K562 (cell line): ENCODE results near the gene APIP. TPM values are rescaled to one million over a fixed set of nuclear protein-coding genes. Genes with fewer than 3 reads are reported as not detected.
A peak's percentile ranks its signal among the peaks of the same experiment; 100 is the strongest.

Experiments used
- ATAC-seq: fragments of 200-7000 bp; cut with Tn5 transposase; 3 replicates; pipeline ENCODE4 v1.9.1; 2020; ENCODE audit warnings: moderate library complexity
- BruUV-seq: library from RNA; stranded (reverse); fragments of 400-500 nt; replicated peaks from 2 replicates; lab custom pipeline; 2021; lab: Mats Ljungman, UMichigan
- CTCF ChIA-PET: fragments of 300-600 bp; formaldehyde crosslinking; extraction: SDS; loops from one replicate; lab custom pipeline; 2021; ENCODE audit warnings: low intra/inter-chr PET ratio; lab: Yijun Ruan, JAX
- POLR2A ChIA-PET: fragments of 300-600, 350-650 bp; sonication (Branson Sonifier 250); formaldehyde crosslinking; extraction: SDS; loops from one replicate; lab custom pipeline; 2021; ENCODE audit warnings: antibody characterized with exemption, inconsistent platforms; lab: Yijun Ruan, JAX
- DNase-seq, 4 experiments: peaks; one replicate each; pipeline versions ENCODE4 v3.0.0 to v3.0.0-alpha.2; 2011 to 2018; ENCODE audit warnings: low spot score in 3 of 4, mixed read lengths in 3 of 4; ENCODE audit errors: extremely low read depth in 1 of 4
- FAIRE-seq: peaks from 2 replicates; lab custom pipeline; 2011; peaks lifted over from hg19 to GRCh38; lab: Jason Lieb, UNC
- H2AFZ ChIP-seq: 2 replicates; pipeline ENCODE4 v1.6.0; 2011; ENCODE audit warnings: low read depth, low read length, control low read depth, inconsistent platforms
- H3K27ac ChIP-seq: fragments of 200-600 bp; 3 replicates; pipeline ENCODE4 v1.8.0; 2011; ENCODE audit warnings: low read depth, mild to moderate bottlenecking, control low read depth, inconsistent platforms, low read length, moderate library complexity, mixed read lengths; ENCODE audit errors: extremely low read depth
- H3K27me3 ChIP-seq, 2 experiments: fragments of 300-600 bp in 1 of 2; 2 replicates in 1 of 2; 3 replicates in 1 of 2; pipeline versions ENCODE4 v1.6.0 to v1.8.0; 2011; ENCODE audit warnings: inconsistent platforms in 2 of 2, low read length in 2 of 2, mild to moderate bottlenecking in 1 of 2, mixed read lengths in 1 of 2, moderate library complexity in 1 of 2; ENCODE audit not compliant: control insufficient read depth in 2 of 2, insufficient read depth in 2 of 2
- H3K36me3 ChIP-seq: fragments of 300-600 bp; 3 replicates; pipeline ENCODE4 v1.8.0; 2011; ENCODE audit warnings: mild to moderate bottlenecking, low read length, inconsistent platforms; ENCODE audit not compliant: control insufficient read depth, insufficient read depth
- H3K4me1 ChIP-seq, 2 experiments: fragments of 200-600 bp in 1 of 2; replicated peaks in 1 of 2; 2 replicates in 1 of 2; 3 replicates in 1 of 2; pipeline versions ENCODE4 v1.5.1 to v1.8.0; 2011; ENCODE audit warnings: inconsistent platforms in 2 of 2, low read length in 2 of 2, mild to moderate bottlenecking in 1 of 2, mixed read lengths in 1 of 2, moderate library complexity in 1 of 2; ENCODE audit not compliant: control insufficient read depth in 2 of 2, insufficient read depth in 2 of 2
- H3K4me2 ChIP-seq: 2 replicates; pipeline ENCODE4 v1.6.1; 2011; ENCODE audit warnings: low read length, control low read depth, inconsistent platforms, mixed read lengths; ENCODE audit not compliant: insufficient read depth
- H3K4me3 ChIP-seq: fragments of 200-600 bp; sonication (generic), shearing (Covaris generic); 2 replicates; pipeline ENCODE4 v1.5.1; 2016; ENCODE audit warnings: control low read depth, inconsistent platforms
- H3K79me2 ChIP-seq: fragments of 200-600 bp; 3 replicates; pipeline ENCODE4 v1.8.0; 2011; ENCODE audit warnings: low read length, inconsistent platforms; ENCODE audit not compliant: control insufficient read depth, insufficient read depth
- H3K9ac ChIP-seq, 2 experiments: 2 replicates each; pipeline versions ENCODE4 v1.6.0 to v1.6.1; 2011; ENCODE audit warnings: low read depth in 2 of 2, low read length in 2 of 2, control low read depth in 1 of 2, inconsistent platforms in 1 of 2, mild to moderate bottlenecking in 1 of 2, mixed read lengths in 1 of 2; ENCODE audit not compliant: insufficient read depth in 1 of 2
- H3K9me1 ChIP-seq: one replicate; pipeline ENCODE4 v1.6.0; 2011; ENCODE audit warnings: inconsistent platforms, mild to moderate bottlenecking, low read length, moderate library complexity; ENCODE audit not compliant: control insufficient read depth, insufficient read depth
- H3K9me3 ChIP-seq: replicated peaks from 2 replicates; pipeline ENCODE4 v1.5.1; 2011; ENCODE audit warnings: low read depth, low read length, inconsistent platforms; ENCODE audit not compliant: control insufficient read depth, insufficient read depth
- H4K20me1 ChIP-seq: replicated peaks from 2 replicates; pipeline ENCODE4 v1.6.1; 2011; ENCODE audit warnings: low read length, inconsistent platforms, mixed read lengths; ENCODE audit not compliant: control insufficient read depth, insufficient read depth
- CBFA2T3 ChIP-seq: fragments of 450-650 bp; IDR thresholded peaks from 2 replicates; pipeline ENCODE4 v1.6.1; 2017
- HDAC8 ChIP-seq: fragments of 450-650 bp; IDR thresholded peaks from 2 replicates; pipeline ENCODE4 v1.6.1; 2016; ENCODE audit warnings: mild to moderate bottlenecking, missing genetic modification characterization, moderate library complexity, missing compliant biosample characterization
- HEY1 ChIP-seq: fragments of 250-450 bp; sonication (Bioruptor Pico); IDR thresholded peaks from 2 replicates; pipeline ENCODE4 v1.5.0; 2020; ENCODE audit warnings: mild to moderate bottlenecking, moderate library complexity, borderline replicate concordance
- NCOA2 ChIP-seq, 2 experiments: fragments of 450-650 bp; IDR thresholded peaks; 2 replicates each; pipeline ENCODE4 v1.6.1; 2018; ENCODE audit warnings: mild to moderate bottlenecking in 2 of 2, moderate library complexity in 1 of 2; ENCODE audit not compliant: partially characterized antibody in 2 of 2
- PHF21A ChIP-seq: fragments of 450-650 bp; IDR thresholded peaks from 2 replicates; pipeline ENCODE4 v1.6.1; 2017; ENCODE audit warnings: low read depth, borderline replicate concordance
- TCF3 ChIP-seq: sonication (generic); formaldehyde crosslinking; IDR thresholded peaks from 2 replicates; pipeline ENCODE4 v1.4.0; 2020; ENCODE audit warnings: mild to moderate bottlenecking, missing genetic modification reagents
- ZNF263 ChIP-seq: sonication (generic); formaldehyde crosslinking; IDR thresholded peaks from 2 replicates; pipeline ENCODE4 v1.8.0; 2022; ENCODE audit warnings: mild to moderate bottlenecking, missing genetic modification reagents, borderline replicate concordance
- ZNF780A ChIP-seq: fragments of 250-450 bp; sonication (Bioruptor Pico); IDR thresholded peaks from 2 replicates; pipeline ENCODE4 v1.5.0; 2021; ENCODE audit warnings: mild to moderate bottlenecking
- WGBS: fragments of 100-300 bp; shearing (Covaris generic); methylation state at CpG from one replicate; pipeline ENCODE4 v1.1.6; 2016; ENCODE audit warnings: low coverage, mixed read lengths; ENCODE audit not compliant: insufficient coverage; ENCODE audit errors: missing lambda C conversion rate; 5-methylcytosine and 5-hydroxymethylcytosine counted together
- in situ Hi-C: fragments of 300-500 bp; cut with MboI; formaldehyde crosslinking; loops from 4 replicates; pipeline ENCODE4 v1.15.0; 2018; ENCODE audit warnings: inconsistent platforms, mixed read lengths
- intact Hi-C: fragments of 100-400 bp; cut with micrococcal nuclease; formaldehyde crosslinking; loops from 2 replicates; pipeline ENCODE4 v1.14.2; 2022
- polyA plus RNA-seq, 8 experiments: library from polyadenylated mRNA; depleted of rRNA in 4 of 8; stranded (reverse) in 5 of 8; unstranded in 3 of 8; fragments of >200 nt; fragmentation: Nextera tagmentation in 2 of 8; fragmentation: Illumina TruSeq in 1 of 8; extraction: Ambion mirVana in 2 of 8; extraction: Trizol in 1 of 8; gene quantifications; 2 replicates each; pipeline versions ENCODE4 v1.2.1 to v1.2.3, GENCODE V29; 2011 to 2014; ENCODE audit warnings: inconsistent platforms in 1 of 8, missing spikeins in 1 of 8
- total RNA-seq, 7 experiments: library from RNA; depleted of rRNA in 6 of 7; stranded (reverse); fragments of >200 nt in 6 of 7; fragmentation: Illumina TruSeq in 2 of 7; extraction: Trizol in 2 of 7; gene quantifications; 2 replicates each; pipeline versions ENCODE4 v1.2.1 to v1.2.3, GENCODE V29; 2011 to 2021; ENCODE audit warnings: low replicate concordance in 1 of 7
- TF ChIP-seq, protein P1 (sequence below): fragments of 450-650 bp; formaldehyde crosslinking; conservative IDR thresholded peaks from 2 replicates; pipeline ENCODE4 v1.4.0; 2022; ENCODE audit warnings: mild to moderate bottlenecking, missing genetic modification characterization
- TF ChIP-seq, protein P2 (sequence below), 2 experiments: fragments of 250-450 bp in 1 of 2; fragments of 450-650 bp in 1 of 2; sonication (Bioruptor Pico) in 1 of 2; IDR thresholded peaks; 2 replicates each; pipeline versions ENCODE4 v1.6.1 to v1.8.0; 2016 to 2021; ENCODE audit warnings: mild to moderate bottlenecking in 2 of 2, moderate library complexity in 2 of 2, missing compliant biosample characterization in 1 of 2, missing genetic modification characterization in 1 of 2

The APIP gene
- total and polyA plus RNA-seq, 9 of the 15 experiments (the other 6 are each of a cell fraction or from before 2014, with no cell fraction given), result 63.7 to 110 (median 82.8) TPM

DNA sequence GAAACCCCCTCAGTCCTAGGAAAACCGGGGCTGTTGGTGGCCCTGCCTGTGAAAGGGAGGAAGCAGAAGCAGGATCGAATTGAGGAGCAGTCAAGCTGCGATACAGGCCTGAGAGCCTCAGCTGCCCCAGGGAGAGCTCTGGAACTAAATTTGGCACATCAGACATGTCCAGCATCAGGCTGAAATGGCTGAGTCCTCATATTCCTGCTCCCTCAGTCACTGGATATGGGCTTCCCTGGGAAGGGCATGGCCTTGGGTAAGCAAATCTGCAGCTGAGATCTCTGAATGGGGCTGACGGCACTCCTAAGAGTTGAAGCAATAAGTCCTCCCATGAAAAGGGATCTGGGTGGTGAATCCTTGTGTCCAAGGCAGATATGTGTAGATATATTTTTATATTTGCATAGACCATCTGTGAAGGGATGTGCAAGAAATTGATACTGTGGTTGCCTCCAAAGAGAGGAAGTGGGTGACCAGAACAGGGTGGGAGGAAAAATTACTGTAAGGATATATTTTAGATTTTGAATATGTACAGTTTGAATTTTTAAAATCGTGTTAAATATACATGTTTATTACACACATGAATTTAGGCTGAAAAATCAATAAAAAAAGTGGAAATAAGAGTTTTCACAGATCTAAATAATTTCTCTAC is 45.5 kb downstream of the APIP start:
- in situ Hi-C loops (no loop called here), intact Hi-C loops (no loop called here)
- H3K9me3 ChIP-seq, result no peaks in the 10 kb centered on the region
- BruUV-seq, result no TSS peak
- ChIA-PET POLR2A (interaction anchor here (1.5 kb wide), 1 partner anchor 15 kb away, joined by 6 read pairs; no protein-coding TSS in a partner anchor), CTCF (no interaction called here)
- no peaks in the 10 kb centered on the region for H3K27me3 ChIP-seq
- peak overlapping the region in 1 of 2 experiments; percentile 45; a peak in 1 of 4 replicates for H3K9ac ChIP-seq
- 29% methylated on average over 4 of the region's 5 CpGs for WGBS
- H3K27ac ChIP-seq, result no peak overlapping the region
- H3K4me2 ChIP-seq, result no peak overlapping the region
- H4K20me1 ChIP-seq, result no peaks in the 10 kb centered on the region
- no peaks in the 10 kb centered on the region for H3K79me2 ChIP-seq
- H3K4me3 ChIP-seq, result no peak overlapping the region
- no peak for DNase-seq
- ATAC-seq, result no peak
- H3K9me1 ChIP-seq, result no peaks in the 10 kb centered on the region
- no peaks in the 10 kb centered on the region; a peak in 2 of 5 replicates for H3K4me1 ChIP-seq
- no peak for FAIRE-seq
- H2AFZ ChIP-seq, result no peak overlapping the region; the same call in 1 of the 2 replicates
- H3K36me3 ChIP-seq, result no peaks in the 10 kb centered on the region
- peak; percentile 42; the same call in 1 of the 2 replicates for TF ChIP-seq ZNF263
- no peak for TF ChIP-seq HEY1 (CRISPR knock-in tag)
- no peak for TF ChIP-seq PHF21A
- TF ChIP-seq, protein P1, sequence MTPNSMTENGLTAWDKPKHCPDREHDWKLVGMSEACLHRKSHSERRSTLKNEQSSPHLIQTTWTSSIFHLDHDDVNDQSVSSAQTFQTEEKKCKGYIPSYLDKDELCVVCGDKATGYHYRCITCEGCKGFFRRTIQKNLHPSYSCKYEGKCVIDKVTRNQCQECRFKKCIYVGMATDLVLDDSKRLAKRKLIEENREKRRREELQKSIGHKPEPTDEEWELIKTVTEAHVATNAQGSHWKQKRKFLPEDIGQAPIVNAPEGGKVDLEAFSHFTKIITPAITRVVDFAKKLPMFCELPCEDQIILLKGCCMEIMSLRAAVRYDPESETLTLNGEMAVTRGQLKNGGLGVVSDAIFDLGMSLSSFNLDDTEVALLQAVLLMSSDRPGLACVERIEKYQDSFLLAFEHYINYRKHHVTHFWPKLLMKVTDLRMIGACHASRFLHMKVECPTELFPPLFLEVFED (CRISPR knock-in tag), result no peak
- TF ChIP-seq, protein P2, sequence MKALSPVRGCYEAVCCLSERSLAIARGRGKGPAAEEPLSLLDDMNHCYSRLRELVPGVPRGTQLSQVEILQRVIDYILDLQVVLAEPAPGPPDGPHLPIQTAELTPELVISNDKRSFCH (CRISPR knock-in tag; IDR thresholded peaks at IDR 0.05), result no peak
- TF ChIP-seq, protein P2 (tag; IDR thresholded peaks at IDR 0.05), result no peak
- TF ChIP-seq ZNF780A, result no peak
- TF ChIP-seq CBFA2T3, result 0 out of 2 replicates have a peak, but pooled peaks have one; percentile 3
- TF ChIP-seq TCF3 (CRISPR knock-in tag), result peak; percentile 36; the same call in 1 of the 2 replicates
- TF ChIP-seq HDAC8 (tag), result no peak
- TF ChIP-seq NCOA2 (IDR thresholded peaks at IDR 0.05; ENCODE audit: partially characterized antibody in 2 of 2), result no peak
